ENCODE results near the gene SREBF1. TPM values are rescaled to one million over a fixed set of nuclear protein-coding genes. Genes with fewer than 3 reads are reported as not detected.

Gene SREBF1
- total and polyA plus RNA-seq, 2 of the 8 experiments (the other 6 are each of a cell fraction or from before 2014, with no cell fraction given), result 28.6 to 70.8 TPM

- no peak for TF ChIP-seq CHD7 (IDR thresholded peaks at IDR 0.05; ENCODE audit: insufficient replicate concordance, low read length)
- TF ChIP-seq USF2 (IDR thresholded peaks at IDR 0.05; ENCODE audit: low read length), result no peak
- no peak for TF ChIP-seq ASH2L (IDR thresholded peaks at IDR 0.05; ENCODE audit: low read length)
These were observed 59.9 kb downstream of the SREBF1 start (continued) for GRCh38 chr17:17776889-17777288.
